WI38 (cell line): ENCODE data around the gene RELB.

Experiments
- H3K4me3 ChIP-seq: 2 replicates; pipeline ENCODE4 v1.5.1; 2011; ENCODE audit warnings: low read depth, mild to moderate bottlenecking, control low read depth, low read length
- TF ChIP-seq, protein P1 (sequence below): IDR thresholded peaks from 2 replicates; pipeline ENCODE4 v1.5.1; 2012; ENCODE audit warnings: low read depth, mild to moderate bottlenecking, control low read depth, low read length

RELB gene

GRCh38 chr19:45076851-45077730 lies 75.8 kb downstream of the RELB start:
- H3K4me3 ChIP-seq = no peak overlapping the region

GRCh38 chr19:45078390-45079062 lies 77.3 kb downstream of the RELB start:
- TF ChIP-seq, protein P1, sequence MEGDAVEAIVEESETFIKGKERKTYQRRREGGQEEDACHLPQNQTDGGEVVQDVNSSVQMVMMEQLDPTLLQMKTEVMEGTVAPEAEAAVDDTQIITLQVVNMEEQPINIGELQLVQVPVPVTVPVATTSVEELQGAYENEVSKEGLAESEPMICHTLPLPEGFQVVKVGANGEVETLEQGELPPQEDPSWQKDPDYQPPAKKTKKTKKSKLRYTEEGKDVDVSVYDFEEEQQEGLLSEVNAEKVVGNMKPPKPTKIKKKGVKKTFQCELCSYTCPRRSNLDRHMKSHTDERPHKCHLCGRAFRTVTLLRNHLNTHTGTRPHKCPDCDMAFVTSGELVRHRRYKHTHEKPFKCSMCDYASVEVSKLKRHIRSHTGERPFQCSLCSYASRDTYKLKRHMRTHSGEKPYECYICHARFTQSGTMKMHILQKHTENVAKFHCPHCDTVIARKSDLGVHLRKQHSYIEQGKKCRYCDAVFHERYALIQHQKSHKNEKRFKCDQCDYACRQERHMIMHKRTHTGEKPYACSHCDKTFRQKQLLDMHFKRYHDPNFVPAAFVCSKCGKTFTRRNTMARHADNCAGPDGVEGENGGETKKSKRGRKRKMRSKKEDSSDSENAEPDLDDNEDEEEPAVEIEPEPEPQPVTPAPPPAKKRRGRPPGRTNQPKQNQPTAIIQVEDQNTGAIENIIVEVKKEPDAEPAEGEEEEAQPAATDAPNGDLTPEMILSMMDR = no peak
- peak overlapping the region; percentile 99 for H3K4me3 ChIP-seq

More at GRCh38 chr19:45076851-45077730, 75.8 kb downstream of the RELB start:
- TF ChIP-seq, protein P1 = no peak

GRCh38 chr19:45079063-45079910 lies 78.0 kb downstream of the RELB start, which contains the start of gene GEMIN7:
GEMIN7 (plus strand) TSS chr19:45079260; CDS start chr19:45090115, 10,855 bp downstream.
- TF ChIP-seq, protein P1 = no peak
- H3K4me3 ChIP-seq = peak within 1 kb of the TSS; percentile 99

GRCh38 chr19:45079911-45080370 lies 78.7 kb downstream of the RELB start:
- H3K4me3 ChIP-seq = peak overlapping the region; percentile 99
- TF ChIP-seq, protein P1 = no peak

DNA sequence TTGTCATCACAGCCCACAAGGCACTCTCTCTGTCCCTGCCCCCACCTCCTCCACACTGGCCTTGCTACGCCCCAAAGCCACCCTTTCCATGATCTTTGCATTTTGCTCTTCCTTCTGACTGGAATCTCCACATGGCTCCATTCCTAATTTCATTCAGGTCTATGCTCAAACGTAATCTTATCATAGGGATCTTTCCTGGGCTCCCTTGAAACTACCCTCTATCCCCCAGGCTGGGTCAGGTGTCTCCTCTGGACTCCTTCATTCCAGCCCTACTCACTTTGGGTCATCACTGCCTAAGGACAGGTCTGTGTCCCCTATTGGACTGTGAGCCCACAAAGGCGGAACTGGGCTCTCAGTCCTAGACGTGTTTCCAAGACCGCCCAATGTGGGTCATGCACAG lies 80.9 kb downstream of the RELB start:
- TF ChIP-seq, protein P1 = no peak
- H3K4me3 ChIP-seq = no peak overlapping the region

GRCh38 chr19:45086480-45086879 lies 85.2 kb downstream of the RELB start:
- no peak overlapping the region for H3K4me3 ChIP-seq
- TF ChIP-seq, protein P1 = no peak
